B cell (primary cell): Measurements from ENCODE around the gene PBLD. TPM values are rescaled to one million over a fixed set of nuclear protein-coding genes. Genes with fewer than 3 reads are reported as not detected.

ENCODE experiments used
- ATAC-seq: fragments of 200-7000 bp; cut with Tn5 transposase; one replicate; pipeline ENCODE4 v1.10.0; 2021; ENCODE audit warnings: low read depth, mild to moderate bottlenecking, moderate number of reproducible peaks, moderate library complexity
- CTCF ChIA-PET: fragments of 350-600 bp; sonication (Branson Sonifier 250); formaldehyde crosslinking; loops from one replicate; lab custom pipeline; 2021; ENCODE audit warnings: antibody characterized with exemption, inconsistent platforms; lab: Charles Lee
- POLR2A ChIA-PET: fragments of 350-600 bp; sonication (Branson Sonifier 250); formaldehyde crosslinking; loops from one replicate; lab custom pipeline; 2021; ENCODE audit warnings: antibody characterized with exemption; lab: Charles Lee
- DNase-seq: peaks from one replicate; pipeline ENCODE4 v3.0.0; 2013
- H2AFZ ChIP-seq: 2 replicates; pipeline ENCODE4 v1.6.1; 2012; ENCODE audit warnings: mild to moderate bottlenecking, low read depth, low read length; ENCODE audit not compliant: insufficient read depth, poor library complexity, severe bottlenecking
- H3K27ac ChIP-seq, 2 donors: 1 replicate in 1 of 2; 2 replicates in 1 of 2; pipeline ENCODE4 v1.5.1; 2012 to 2013; ENCODE audit warnings: low read length in 2 of 2, mild to moderate bottlenecking in 2 of 2, moderate library complexity in 1 of 2
- H3K27me3 ChIP-seq, 4 experiments: fragments of 200-600 bp in 1 of 4; sonication (generic) in 1 of 4; replicated peaks in 1 of 4; 1 replicate in 2 of 4; 2 replicates in 2 of 4; pipeline versions ENCODE4 v1.6.1 to v1.7.0; 2013 to 2016; ENCODE audit warnings: low read length in 3 of 4, mild to moderate bottlenecking in 2 of 4, mixed read lengths in 1 of 4, moderate library complexity in 1 of 4; ENCODE audit not compliant: insufficient read depth in 4 of 4, control insufficient read depth in 3 of 4; ENCODE audit errors: control extremely low read depth in 1 of 4
- H3K36me3 ChIP-seq, 2 experiments: replicated peaks in 1 of 2; 1 replicate in 1 of 2; 2 replicates in 1 of 2; pipeline versions ENCODE4 v1.6.1 to v1.7.1; 2013; ENCODE audit warnings: low read length in 1 of 2; ENCODE audit not compliant: insufficient read depth in 2 of 2, control insufficient read depth in 1 of 2; ENCODE audit errors: control extremely low read depth in 1 of 2, extremely low read depth in 1 of 2
- H3K4me1 ChIP-seq, 2 donors: fragments of 200-600 bp in 1 of 2; sonication (generic) in 1 of 2; 1 replicate in 1 of 2; 2 replicates in 1 of 2; pipeline versions ENCODE4 v1.5.1 to v1.6.1; 2013 to 2017; ENCODE audit warnings: low read length in 2 of 2; ENCODE audit not compliant: control insufficient read depth in 2 of 2, insufficient read depth in 2 of 2
- H3K4me2 ChIP-seq: replicated peaks from 2 replicates; pipeline ENCODE3; 2012; ENCODE audit warnings: mild to moderate bottlenecking, low read depth, low read length; ENCODE audit not compliant: poor library complexity, severe bottlenecking
- H3K4me3 ChIP-seq, 5 experiments: fragments of 200-600 bp in 1 of 5; sonication (generic) in 1 of 5; 1 replicate in 3 of 5; 2 replicates in 2 of 5; pipeline versions ENCODE4 v1.5.1 to v1.7.0; 2011 to 2016; ENCODE audit warnings: low read length in 4 of 5, mild to moderate bottlenecking in 4 of 5, low read depth in 2 of 5, control low read depth in 1 of 5, moderate library complexity in 1 of 5; ENCODE audit not compliant: insufficient read depth in 1 of 5; ENCODE audit errors: control extremely low read depth in 1 of 5, extremely low read depth in 1 of 5
- H3K79me2 ChIP-seq: fragments of 200-600 bp; sonication (generic); one replicate; pipeline ENCODE4 v1.6.0; 2016; ENCODE audit warnings: low read length; ENCODE audit not compliant: control insufficient read depth, insufficient read depth
- H3K9ac ChIP-seq: fragments of 200-600 bp; sonication (generic); 2 replicates; pipeline ENCODE4 v1.6.1; 2017; ENCODE audit warnings: mild to moderate bottlenecking, low read length, moderate library complexity
- H3K9me3 ChIP-seq, 3 donors: one replicate each; pipeline versions ENCODE4 v1.6.1 to v1.7.1; 2013; ENCODE audit warnings: low read length in 2 of 3; ENCODE audit not compliant: control insufficient read depth in 2 of 3, insufficient read depth in 1 of 3; ENCODE audit errors: control extremely low read depth in 1 of 3
- H4K20me1 ChIP-seq: 2 replicates; pipeline ENCODE4 v1.6.0; 2012; ENCODE audit warnings: mild to moderate bottlenecking, low read length; ENCODE audit not compliant: insufficient read depth, control insufficient read depth, poor library complexity, severe bottlenecking
- H3K27ac Mint-ChIP-seq: one replicate; pipeline ENCODE4 v1.8.0; 2021; ENCODE audit warnings: mixed read lengths
- H3K27me3 Mint-ChIP-seq: one replicate; pipeline ENCODE4 v1.8.0; 2021; ENCODE audit warnings: mixed read lengths
- H3K4me1 Mint-ChIP-seq: one replicate; pipeline ENCODE4 v1.8.0; 2021; ENCODE audit warnings: mixed read lengths
- H3K4me3 Mint-ChIP-seq: one replicate; pipeline ENCODE4 v1.8.0; 2021; ENCODE audit warnings: mixed read lengths
- H3K9me3 Mint-ChIP-seq: one replicate; pipeline ENCODE4 v1.8.0; 2022; ENCODE audit warnings: mixed read lengths; ENCODE audit not compliant: insufficient read depth
- EZH2 ChIP-seq: IDR thresholded peaks from 2 replicates; pipeline ENCODE4 v1.6.1; 2012; ENCODE audit warnings: borderline replicate concordance, low read depth, mild to moderate bottlenecking, moderate library complexity, low read length; ENCODE audit not compliant: insufficient read depth, poor library complexity, severe bottlenecking
- WGBS: methylation state at CpG from one replicate; pipeline ENCODE4 v1.1.5; 2013; ENCODE audit warnings: missing lambda C conversion rate; ENCODE audit not compliant: insufficient coverage; 5-methylcytosine and 5-hydroxymethylcytosine counted together
- intact Hi-C: fragments of 100-400 bp; cut with micrococcal nuclease; formaldehyde crosslinking; loops from one replicate; pipeline ENCODE4 v1.10.0; 2022
- polyA plus RNA-seq: library from polyadenylated mRNA; depleted of rRNA; stranded (reverse); fragments of >200 nt; gene quantifications from 2 replicates; pipeline ENCODE4 v1.2.3, GENCODE V29; 2012
- total RNA-seq, 2 donors: library from RNA; stranded (reverse); fragments of 120-200 nt in 1 of 2; gene quantifications; 1 replicate in 1 of 2; 2 replicates in 1 of 2; pipeline versions ENCODE4 v1.2.3 to v1.2.4, GENCODE V29; 2013 to 2022
- TF ChIP-seq, protein P1 (sequence below): fragments of 200-600 bp; IDR thresholded peaks from one replicate; pipeline ENCODE4 v1.8.0; 2022; ENCODE audit warnings: antibody characterized with exemption, mild to moderate bottlenecking

The PBLD gene
- total and polyA plus RNA-seq, 2 donors (not counting 1 experiment from before 2014, with no cell fraction given), result 0.40 to 4.7 TPM

DNA sequence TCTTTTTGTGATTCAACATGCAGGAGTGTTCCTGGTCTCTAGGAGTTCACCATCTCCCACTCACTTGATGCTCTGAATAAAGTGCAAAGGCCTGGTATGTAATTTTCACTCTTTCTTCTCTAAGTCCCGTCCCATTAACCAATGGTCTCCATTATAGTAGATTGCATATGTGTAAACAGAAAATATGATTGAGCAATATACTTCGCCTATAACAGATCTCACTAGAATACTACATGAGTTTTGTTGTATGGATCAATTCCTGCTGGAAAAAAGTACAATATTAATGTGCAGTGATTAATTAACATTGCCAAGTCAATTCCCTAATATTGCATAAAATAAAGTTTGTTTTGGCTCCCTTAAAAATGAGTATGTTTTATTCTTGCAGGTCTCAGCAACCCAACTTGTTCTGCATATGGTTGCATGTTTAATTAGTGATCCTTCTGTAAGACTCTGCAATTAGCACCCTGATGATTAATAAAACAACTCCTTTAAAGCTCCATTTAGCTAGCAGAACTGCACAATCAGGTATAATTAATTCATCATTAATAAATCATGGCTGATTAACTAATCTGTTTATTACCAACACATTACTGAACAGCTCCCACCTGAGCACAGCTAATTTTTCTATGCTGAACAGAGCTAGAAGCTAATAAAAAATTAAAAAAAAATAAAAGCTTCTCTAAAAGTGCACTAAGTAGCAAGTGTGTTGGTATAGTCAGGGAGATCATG, 63.0 kb downstream of the PBLD start:
- ATAC-seq, result no peak
- H3K9ac ChIP-seq, result no peak overlapping the region
- no CpG with 5 or more reads among the region's 2 CpGs for whole genome bisulfite sequencing
- intact Hi-C loops, result no loop called here
- no peaks in the 10 kb centered on the region for H4K20me1 ChIP-seq
- H3K27me3 ChIP-seq, result no peaks in the 10 kb centered on the region
- H3K9me3 Mint-ChIP-seq, result peaks cover 3% of the 10 kb centered on the region
- no peak for DNase-seq
- no peaks in the 10 kb centered on the region for H3K4me1 Mint-ChIP-seq
- H3K27ac Mint-ChIP-seq, result no peak overlapping the region
- H3K27me3 Mint-ChIP-seq, result peaks cover 4% of the 10 kb centered on the region
- TF ChIP-seq, protein P1, sequence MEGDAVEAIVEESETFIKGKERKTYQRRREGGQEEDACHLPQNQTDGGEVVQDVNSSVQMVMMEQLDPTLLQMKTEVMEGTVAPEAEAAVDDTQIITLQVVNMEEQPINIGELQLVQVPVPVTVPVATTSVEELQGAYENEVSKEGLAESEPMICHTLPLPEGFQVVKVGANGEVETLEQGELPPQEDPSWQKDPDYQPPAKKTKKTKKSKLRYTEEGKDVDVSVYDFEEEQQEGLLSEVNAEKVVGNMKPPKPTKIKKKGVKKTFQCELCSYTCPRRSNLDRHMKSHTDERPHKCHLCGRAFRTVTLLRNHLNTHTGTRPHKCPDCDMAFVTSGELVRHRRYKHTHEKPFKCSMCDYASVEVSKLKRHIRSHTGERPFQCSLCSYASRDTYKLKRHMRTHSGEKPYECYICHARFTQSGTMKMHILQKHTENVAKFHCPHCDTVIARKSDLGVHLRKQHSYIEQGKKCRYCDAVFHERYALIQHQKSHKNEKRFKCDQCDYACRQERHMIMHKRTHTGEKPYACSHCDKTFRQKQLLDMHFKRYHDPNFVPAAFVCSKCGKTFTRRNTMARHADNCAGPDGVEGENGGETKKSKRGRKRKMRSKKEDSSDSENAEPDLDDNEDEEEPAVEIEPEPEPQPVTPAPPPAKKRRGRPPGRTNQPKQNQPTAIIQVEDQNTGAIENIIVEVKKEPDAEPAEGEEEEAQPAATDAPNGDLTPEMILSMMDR, result no peak
- no peak for TF ChIP-seq EZH2
- H3K4me2 ChIP-seq, result no peak overlapping the region
- H3K4me1 ChIP-seq, result no peaks in the 10 kb centered on the region
- no peak overlapping the region for H3K4me3 Mint-ChIP-seq
- ChIA-PET POLR2A (no interaction called here), CTCF (no interaction called here)
- no peak overlapping the region for H3K27ac ChIP-seq
- no peak overlapping the region for H2AFZ ChIP-seq
- H3K36me3 ChIP-seq, result no peaks in the 10 kb centered on the region
- no peak overlapping the region for H3K4me3 ChIP-seq
- H3K9me3 ChIP-seq, result peaks cover 0 to 8% (median 4%) of the 10 kb centered on the region in 3 donors
- no peaks in the 10 kb centered on the region for H3K79me2 ChIP-seq

DNA sequence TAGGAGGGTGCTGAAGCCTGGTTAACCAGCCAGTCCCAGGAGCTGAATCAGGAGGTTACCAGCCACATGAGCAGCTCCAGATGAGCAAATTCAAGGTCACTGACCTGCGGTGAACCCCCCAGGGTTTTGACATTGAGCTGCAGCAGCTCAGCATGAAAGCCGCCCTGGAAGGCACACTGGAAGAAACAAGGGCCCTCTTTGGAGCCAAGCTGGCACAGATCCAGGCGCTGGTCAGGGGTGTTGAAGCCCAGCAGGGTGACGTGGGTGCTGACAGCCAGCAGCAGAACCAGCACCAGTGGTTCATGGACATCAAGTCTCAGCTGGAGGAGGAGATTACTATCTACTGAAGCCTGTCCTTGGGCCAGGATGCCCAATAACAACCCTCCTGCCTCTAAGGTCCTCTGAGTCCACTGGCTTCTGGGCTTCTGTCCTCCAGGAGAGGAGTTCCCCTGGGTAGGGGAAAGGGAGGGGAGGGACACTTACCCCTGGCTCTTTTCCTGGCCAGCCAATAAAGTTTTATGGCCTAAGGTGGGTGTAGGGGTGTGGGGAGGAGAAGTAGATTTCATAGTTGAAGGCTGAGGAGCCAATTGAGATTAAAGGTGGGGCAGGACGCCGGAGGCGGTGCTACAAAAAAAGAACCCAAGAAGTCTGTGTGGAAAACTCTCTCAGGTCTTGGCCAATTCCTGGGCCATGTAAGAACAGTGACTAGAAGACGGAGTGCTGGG, 71.4 kb downstream of the PBLD start:
- TF ChIP-seq, protein P1, result no peak
- TF ChIP-seq EZH2, result no peak
- no peak overlapping the region for H3K4me3 Mint-ChIP-seq
- no peaks in the 10 kb centered on the region for H3K9me3 Mint-ChIP-seq
- no peak overlapping the region for H3K27ac Mint-ChIP-seq
- no peak for ATAC-seq
- no peaks in the 10 kb centered on the region for H3K4me1 Mint-ChIP-seq
- peaks cover 0 to 13% (median 4%) of the 10 kb centered on the region in 3 donors for H3K9me3 ChIP-seq
- no peak overlapping the region for H3K9ac ChIP-seq
- H3K27me3 Mint-ChIP-seq, result peaks cover 8% of the 10 kb centered on the region
- no peak for DNase-seq
- no peaks in the 10 kb centered on the region for H3K36me3 ChIP-seq
- H3K79me2 ChIP-seq, result no peaks in the 10 kb centered on the region
- over 99% methylated on average over 8 of the region's 8 CpGs for WGBS
- POLR2A ChIA-PET, result no interaction called here
- intact Hi-C loops, result no loop called here
- H3K27me3 ChIP-seq, result no peaks in the 10 kb centered on the region
- no peak overlapping the region for H2AFZ ChIP-seq
- H3K4me1 ChIP-seq, result no peaks in the 10 kb centered on the region
- H3K4me3 ChIP-seq, result no peak overlapping the region
- CTCF ChIA-PET, result no interaction called here
- H3K4me2 ChIP-seq, result no peak overlapping the region
- no peak overlapping the region for H3K27ac ChIP-seq
- H4K20me1 ChIP-seq, result no peaks in the 10 kb centered on the region
